Measurements from ENCODE around the gene PTGDS. TPM values are rescaled to one million over a fixed set of nuclear protein-coding genes. Genes with fewer than 3 reads are reported as not detected.

PTGDS gene
- total RNA-seq, 2 experiments from 2014 or later, result 40.6 to 41.0 TPM

DNA sequence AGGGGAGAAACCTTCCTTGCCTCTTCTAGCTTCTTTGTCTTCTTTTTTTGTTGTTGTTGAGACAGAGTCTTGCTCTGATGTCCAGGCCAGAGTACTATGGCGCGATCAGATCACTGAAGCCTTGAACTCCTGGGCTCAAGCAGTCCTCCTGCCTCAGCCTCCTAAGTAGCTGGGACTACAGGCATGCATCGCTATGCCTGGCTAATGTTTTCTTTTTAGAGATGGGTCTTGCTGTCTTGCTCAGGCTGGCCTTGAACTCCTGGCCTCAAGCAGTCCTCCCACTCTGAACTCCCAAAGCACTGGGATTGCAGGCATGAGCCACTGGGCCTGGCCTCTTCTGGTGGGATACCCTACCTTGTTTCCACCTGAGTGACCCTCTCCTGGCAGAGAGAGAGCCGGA lies 11.6 kb downstream of the PTGDS start:
- ATAC-seq (ENCODE audit: poor library complexity) (no peak), DNase-seq (no peak)
- ChIA-PET CTCF (interaction anchor here (0.5 kb wide), 1 partner anchor 79 kb away, joined by 3 read pairs; no protein-coding TSS in a partner anchor), POLR2A (no interaction called here)
- Histone ChIP-seq H3K36me3 (ENCODE audit: insufficient read depth, low read length) (peaks cover 6% of the 10 kb centered on the region), H3K27me3 (ENCODE audit: control insufficient read depth in 1 of 2, insufficient read depth in 2 of 2, low read length in 2 of 2) (peaks cover 13 to 22% of the 10 kb centered on the region in 2 experiments), H3K9me3 (ENCODE audit: control insufficient read depth in 1 of 2, insufficient read depth in 1 of 2, low read length in 2 of 2) (peaks cover 0 to 11% of the 10 kb centered on the region in 2 experiments), H3K4me1 (ENCODE audit: insufficient read depth, low read length) (peaks cover 39% of the 10 kb centered on the region), H3K4me3 (ENCODE audit: low read length) (no peak overlapping the region), H3K27ac (ENCODE audit: low read depth in 1 of 2, low read length in 2 of 2) (no peak overlapping the region)
- Mint-ChIP-seq H3K36me3 (ENCODE audit: low read depth) (peaks cover 4% of the 10 kb centered on the region), H3K9me3 (no peaks in the 10 kb centered on the region), H3K27ac (no peak overlapping the region), H3K4me1 (ENCODE audit: low read depth) (peaks cover 27% of the 10 kb centered on the region), H3K4me3 (no peak overlapping the region), H3K27me3 (peaks cover 19% of the 10 kb centered on the region)
- TF ChIP-seq CTCF (IDR thresholded peaks at IDR 0.05), result no peak
- intact Hi-C loops (cut with DNase I, micrococcal nuclease), result no loop called here

DNA sequence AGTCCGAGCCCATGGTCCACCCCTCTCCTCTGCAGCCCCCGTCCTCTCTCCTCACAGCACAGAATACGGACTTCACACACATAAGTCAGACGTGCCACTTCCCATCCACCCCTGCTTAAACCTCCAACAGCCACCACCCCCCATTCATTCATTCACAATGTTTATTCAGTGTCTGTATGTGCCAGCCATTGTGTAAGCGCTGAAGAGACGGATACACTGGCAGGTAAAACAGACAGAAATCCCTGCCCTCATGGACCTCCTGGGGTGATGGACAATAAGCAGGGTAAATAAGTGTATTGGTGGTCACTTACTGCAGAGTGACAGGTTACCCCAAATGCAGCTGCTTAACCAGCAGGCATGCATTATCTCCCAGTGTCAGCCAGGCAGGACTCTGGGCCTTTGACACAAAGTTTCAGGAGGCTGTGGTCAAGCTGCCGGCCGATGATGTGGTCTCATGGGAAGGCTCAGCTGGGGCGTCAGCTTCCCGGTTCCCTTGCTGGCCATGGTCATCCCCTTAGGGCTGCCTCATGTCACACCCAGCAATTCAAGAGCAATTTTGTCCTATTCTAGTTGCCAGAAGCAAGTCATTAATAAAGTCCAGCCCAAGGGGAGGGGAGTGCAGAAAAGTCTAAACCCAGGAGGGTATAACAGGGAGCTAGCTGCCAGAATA lies 13.1 kb downstream of the PTGDS start:
- intact Hi-C loops (cut with DNase I, micrococcal nuclease), result loop anchor here in 1 of 2 experiments (5.0 kb wide), 1 partner anchor 417 kb away; no protein-coding TSS in a partner anchor
- Histone ChIP-seq H3K27ac (ENCODE audit: low read depth in 1 of 2, low read length in 2 of 2) (no peak overlapping the region), H3K36me3 (ENCODE audit: insufficient read depth, low read length) (peaks cover 10% of the 10 kb centered on the region), H3K4me1 (ENCODE audit: insufficient read depth, low read length) (peaks cover 39% of the 10 kb centered on the region), H3K4me3 (ENCODE audit: low read length) (no peak overlapping the region), H3K27me3 (ENCODE audit: control insufficient read depth in 1 of 2, insufficient read depth in 2 of 2, low read length in 2 of 2) (peaks cover 0 to 7% of the 10 kb centered on the region in 2 experiments), H3K9me3 (ENCODE audit: control insufficient read depth in 1 of 2, insufficient read depth in 1 of 2, low read length in 2 of 2) (no peaks in the 10 kb centered on the region)
- H3K27ac Mint-ChIP-seq, result peak overlapping the region; percentile 57
- H3K4me3 Mint-ChIP-seq, result peak overlapping the region; percentile 89
- peaks cover 4% of the 10 kb centered on the region for H3K36me3 Mint-ChIP-seq (ENCODE audit: low read depth)
- DNase-seq, result no peak
- peaks cover 26% of the 10 kb centered on the region for H3K4me1 Mint-ChIP-seq (ENCODE audit: low read depth)
- no peak for TF ChIP-seq CTCF (IDR thresholded peaks at IDR 0.05)
- POLR2A ChIA-PET, result interaction anchor here (2.7 to 3.0 kb wide), 2 partner anchors 35 to 46 kb away, joined by 12 to 17 read pairs; partner anchors contain the start of genes C8G and FBXW5
- H3K27me3 Mint-ChIP-seq, result peaks cover 15% of the 10 kb centered on the region
- H3K9me3 Mint-ChIP-seq, result no peaks in the 10 kb centered on the region
- no peak for ATAC-seq (ENCODE audit: poor library complexity)
- CTCF ChIA-PET, result interaction anchor here (2.4 kb wide), 1 partner anchor 39 kb away, joined by 6 read pairs; no protein-coding TSS in a partner anchor

GRCh38 chr9:136991993-136992818 lies 14.9 kb downstream of the PTGDS start, which contains the start of gene PAXX:
Gene PAXX, plus strand, starts transcription at chr9:136992422. Its CDS starts 22 bp downstream, at chr9:136992444.
- Mint-ChIP-seq H3K4me3 (peak within 1 kb of the TSS; percentile 91), H3K27me3 (peaks cover 8% of the 10 kb centered on the region), H3K36me3 (ENCODE audit: low read depth) (peaks cover 8% of the 10 kb centered on the region), H3K27ac (peak within 1 kb of the TSS; percentile 82), H3K4me1 (ENCODE audit: low read depth) (peaks cover 35% of the 10 kb centered on the region), H3K9me3 (no peaks in the 10 kb centered on the region)
- ChIA-PET CTCF (interaction anchor here (0.8 to 2.4 kb wide), 6 partner anchors 16 to 150 kb away, joined by 3 to 11 read pairs (median 4); partner anchors contain the start of genes AJM1 and NPDC1), POLR2A (interaction anchor here (0.6 to 3.0 kb wide), 18 partner anchors 14 to 185 kb away, joined by 3 to 17 read pairs (median 4); partner anchors contain the start of genes ABCA2, C8G, FBXW5 and RABL6)
- ATAC-seq (ENCODE audit: poor library complexity), result peak; percentile 91
- intact Hi-C loops (cut with DNase I, micrococcal nuclease), result loop anchor here (1.0 to 5.0 kb wide), 4 partner anchors 13 to 415 kb away; no protein-coding TSS in a partner anchor
- no peak for TF ChIP-seq CTCF (IDR thresholded peaks at IDR 0.05)
- peak within 1 kb of the TSS; percentile 89 for H3K4me3 ChIP-seq (ENCODE audit: low read length)
- DNase-seq, result peak; percentile 89 to 97 (median 94)
- no peaks in the 10 kb centered on the region for H3K27me3 ChIP-seq (ENCODE audit: control insufficient read depth in 1 of 2, insufficient read depth in 2 of 2, low read length in 2 of 2)
- H3K9me3 ChIP-seq (ENCODE audit: control insufficient read depth in 1 of 2, insufficient read depth in 1 of 2, low read length in 2 of 2), result no peaks in the 10 kb centered on the region
- H3K4me1 ChIP-seq (ENCODE audit: insufficient read depth, low read length), result peaks cover 51% of the 10 kb centered on the region
- H3K36me3 ChIP-seq (ENCODE audit: insufficient read depth, low read length), result peaks cover 10% of the 10 kb centered on the region
- peak within 1 kb of the TSS; percentile 57 to 76 for H3K27ac ChIP-seq (ENCODE audit: low read depth in 1 of 2, low read length in 2 of 2)

All from CD4-positive, alpha-beta T cell (primary cell).